Neural cell (in vitro differentiated cells): ENCODE data around the gene SMIM43. TPM values are rescaled to one million over a fixed set of nuclear protein-coding genes. Genes with fewer than 3 reads are reported as not detected.

Experiments used
- H2AFZ ChIP-seq: fragments of 200-600, 300-800 bp; sonication (generic), shearing (Covaris generic); 2 replicates; pipeline ENCODE4 v1.6.0; 2014; ENCODE audit warnings: low read depth, mild to moderate bottlenecking, antibody characterized with exemption, low read length, moderate library complexity
- H3F3A ChIP-seq: fragments of 200-600 bp; shearing (Covaris generic); 2 replicates; pipeline ENCODE4 v1.6.1; 2016; ENCODE audit warnings: mild to moderate bottlenecking, moderate library complexity, mixed read lengths, antibody characterized with exemption, low read length; ENCODE audit not compliant: insufficient read depth, poor library complexity, severe bottlenecking
- H3K27ac ChIP-seq: fragments of 200-600, 300-800 bp; sonication (generic), shearing (Covaris generic); 2 replicates; pipeline ENCODE4 v1.5.1; 2014; ENCODE audit warnings: mild to moderate bottlenecking, low read length, moderate library complexity
- H3K27me3 ChIP-seq: fragments of 300-800, 200-600 bp; sonication (generic), shearing (Covaris generic); 2 replicates; pipeline ENCODE4 v1.6.0; 2014; ENCODE audit warnings: mild to moderate bottlenecking, low read depth, low read length, moderate library complexity; ENCODE audit not compliant: insufficient read depth
- H3K36me3 ChIP-seq: fragments of 300-800, 200-600 bp; sonication (generic), shearing (Covaris generic); 2 replicates; pipeline ENCODE4 v1.5.1; 2014; ENCODE audit warnings: mild to moderate bottlenecking, antibody characterized with exemption, low read length, moderate library complexity; ENCODE audit not compliant: insufficient read depth
- H3K4me2 ChIP-seq: fragments of 300-800, 200-600 bp; sonication (generic), shearing (Covaris generic); 2 replicates; pipeline ENCODE4 v1.6.0; 2014; ENCODE audit warnings: mild to moderate bottlenecking, low read length
- H3K4me3 ChIP-seq: fragments of 300-800, 200-600 bp; sonication (generic), shearing (Covaris generic); 2 replicates; pipeline ENCODE4 v1.5.1; 2014; ENCODE audit warnings: mild to moderate bottlenecking, low read length, moderate library complexity
- H3K79me2 ChIP-seq: fragments of 200-600 bp; shearing (Covaris generic); replicated peaks from 2 replicates; pipeline ENCODE4 v1.6.0; 2014; ENCODE audit warnings: mild to moderate bottlenecking, low read length, moderate library complexity; ENCODE audit not compliant: insufficient read depth
- H3K9ac ChIP-seq: fragments of 300-800, 200-600 bp; sonication (generic), shearing (Covaris generic); 2 replicates; pipeline ENCODE4 v1.6.1; 2016; ENCODE audit warnings: mild to moderate bottlenecking, low read length, mixed read lengths
- H3K9me2 ChIP-seq: fragments of 200-600 bp; shearing (Covaris generic); 2 replicates; pipeline ENCODE4 v1.6.1; 2016; ENCODE audit warnings: mild to moderate bottlenecking, low read length, mixed read lengths; ENCODE audit not compliant: insufficient read depth
- H3K9me3 ChIP-seq: fragments of 200-600, 300-800 bp; sonication (generic), shearing (Covaris generic); 2 replicates; pipeline ENCODE4 v1.6.1; 2016; ENCODE audit warnings: mild to moderate bottlenecking, mixed run types, low read length, moderate library complexity, mixed read lengths
- H4K20me1 ChIP-seq: fragments of 200-600 bp; shearing (Covaris generic); 2 replicates; pipeline ENCODE4 v1.6.1; 2016; ENCODE audit warnings: mild to moderate bottlenecking, mixed run types; ENCODE audit not compliant: insufficient read depth
- EP300 ChIP-seq: fragments of 450-650 bp; conservative IDR thresholded peaks from 2 replicates; pipeline ENCODE4 v1.6.1; 2014; ENCODE audit warnings: antibody characterized with exemption, mild to moderate bottlenecking, moderate library complexity; ENCODE audit not compliant: poor library complexity, severe bottlenecking
- EZH2 ChIP-seq: fragments of 200-600, 300-800 bp; shearing (Covaris generic), sonication (generic); IDR thresholded peaks from 2 replicates; pipeline ENCODE4 v1.6.1; 2014; ENCODE audit warnings: antibody characterized with exemption, low read length, borderline replicate concordance, mild to moderate bottlenecking; ENCODE audit not compliant: insufficient read depth, poor library complexity, severe bottlenecking
- MXI1 ChIP-seq: fragments of 450-650 bp; conservative IDR thresholded peaks from 2 replicates; pipeline ENCODE4 v1.6.1; 2014; ENCODE audit warnings: antibody characterized with exemption, mild to moderate bottlenecking; ENCODE audit not compliant: poor library complexity, severe bottlenecking
- POLR2AphosphoS5 ChIP-seq: IDR thresholded peaks from 2 replicates; pipeline ENCODE4 v1.6.1; 2012
- RAD21 ChIP-seq: fragments of 450-650 bp; conservative IDR thresholded peaks from 2 replicates; pipeline ENCODE4 v1.6.1; 2014; ENCODE audit warnings: antibody characterized with exemption, mild to moderate bottlenecking, moderate library complexity
- SMC3 ChIP-seq: fragments of 450-650 bp; conservative IDR thresholded peaks from 2 replicates; pipeline ENCODE4 v1.6.1; 2014; ENCODE audit warnings: antibody characterized with exemption, mild to moderate bottlenecking, moderate library complexity; ENCODE audit not compliant: poor library complexity
- TAF1 ChIP-seq: IDR thresholded peaks from 2 replicates; pipeline ENCODE4 v1.6.1; 2012; ENCODE audit warnings: low read depth
- polyA plus RNA-seq: library from polyadenylated mRNA; depleted of rRNA; stranded (reverse); fragments of >200 nt; gene quantifications from 2 replicates; pipeline ENCODE4 v1.2.3, GENCODE V29; 2014
- TF ChIP-seq, protein P1 (sequence below): IDR thresholded peaks from 2 replicates; pipeline ENCODE4 v1.6.1; 2012; ENCODE audit warnings: borderline replicate concordance
- TF ChIP-seq, protein P2 (sequence below): fragments of 450-650 bp; IDR thresholded peaks from 2 replicates; pipeline ENCODE4 v1.5.1; 2014; ENCODE audit warnings: antibody characterized with exemption, mild to moderate bottlenecking, moderate library complexity; ENCODE audit not compliant: poor library complexity, severe bottlenecking

Gene SMIM43
- polyA plus RNA-seq, 1 donor from 2014 or later: 0.17 TPM

GRCh38 chr4:121786221-121786620, 21.3 kb upstream of the SMIM43 start:
- no peak overlapping the region for H3K4me3 ChIP-seq

GRCh38 chr4:121785479-121785878, 20.5 kb upstream of the SMIM43 start:
- Histone ChIP-seq H3K79me2 (no peaks in the 10 kb centered on the region), H3F3A (no peaks in the 10 kb centered on the region), H3K9ac (no peak overlapping the region), H3K36me3 (no peaks in the 10 kb centered on the region), H3K27ac (no peak overlapping the region), H2AFZ (no peak overlapping the region), H4K20me1 (no peaks in the 10 kb centered on the region), H3K4me3 (no peak overlapping the region), H3K4me2 (no peak overlapping the region), H3K27me3 (no peaks in the 10 kb centered on the region), H3K9me2 (no peaks in the 10 kb centered on the region), H3K9me3 (no peaks in the 10 kb centered on the region)
- no peak for TF ChIP-seq MXI1
- no peak for TF ChIP-seq TAF1
- TF ChIP-seq, protein P1, sequence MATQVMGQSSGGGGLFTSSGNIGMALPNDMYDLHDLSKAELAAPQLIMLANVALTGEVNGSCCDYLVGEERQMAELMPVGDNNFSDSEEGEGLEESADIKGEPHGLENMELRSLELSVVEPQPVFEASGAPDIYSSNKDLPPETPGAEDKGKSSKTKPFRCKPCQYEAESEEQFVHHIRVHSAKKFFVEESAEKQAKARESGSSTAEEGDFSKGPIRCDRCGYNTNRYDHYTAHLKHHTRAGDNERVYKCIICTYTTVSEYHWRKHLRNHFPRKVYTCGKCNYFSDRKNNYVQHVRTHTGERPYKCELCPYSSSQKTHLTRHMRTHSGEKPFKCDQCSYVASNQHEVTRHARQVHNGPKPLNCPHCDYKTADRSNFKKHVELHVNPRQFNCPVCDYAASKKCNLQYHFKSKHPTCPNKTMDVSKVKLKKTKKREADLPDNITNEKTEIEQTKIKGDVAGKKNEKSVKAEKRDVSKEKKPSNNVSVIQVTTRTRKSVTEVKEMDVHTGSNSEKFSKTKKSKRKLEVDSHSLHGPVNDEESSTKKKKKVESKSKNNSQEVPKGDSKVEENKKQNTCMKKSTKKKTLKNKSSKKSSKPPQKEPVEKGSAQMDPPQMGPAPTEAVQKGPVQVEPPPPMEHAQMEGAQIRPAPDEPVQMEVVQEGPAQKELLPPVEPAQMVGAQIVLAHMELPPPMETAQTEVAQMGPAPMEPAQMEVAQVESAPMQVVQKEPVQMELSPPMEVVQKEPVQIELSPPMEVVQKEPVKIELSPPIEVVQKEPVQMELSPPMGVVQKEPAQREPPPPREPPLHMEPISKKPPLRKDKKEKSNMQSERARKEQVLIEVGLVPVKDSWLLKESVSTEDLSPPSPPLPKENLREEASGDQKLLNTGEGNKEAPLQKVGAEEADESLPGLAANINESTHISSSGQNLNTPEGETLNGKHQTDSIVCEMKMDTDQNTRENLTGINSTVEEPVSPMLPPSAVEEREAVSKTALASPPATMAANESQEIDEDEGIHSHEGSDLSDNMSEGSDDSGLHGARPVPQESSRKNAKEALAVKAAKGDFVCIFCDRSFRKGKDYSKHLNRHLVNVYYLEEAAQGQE: no peak
- no peak for TF ChIP-seq EP300
- TF ChIP-seq, protein P2, sequence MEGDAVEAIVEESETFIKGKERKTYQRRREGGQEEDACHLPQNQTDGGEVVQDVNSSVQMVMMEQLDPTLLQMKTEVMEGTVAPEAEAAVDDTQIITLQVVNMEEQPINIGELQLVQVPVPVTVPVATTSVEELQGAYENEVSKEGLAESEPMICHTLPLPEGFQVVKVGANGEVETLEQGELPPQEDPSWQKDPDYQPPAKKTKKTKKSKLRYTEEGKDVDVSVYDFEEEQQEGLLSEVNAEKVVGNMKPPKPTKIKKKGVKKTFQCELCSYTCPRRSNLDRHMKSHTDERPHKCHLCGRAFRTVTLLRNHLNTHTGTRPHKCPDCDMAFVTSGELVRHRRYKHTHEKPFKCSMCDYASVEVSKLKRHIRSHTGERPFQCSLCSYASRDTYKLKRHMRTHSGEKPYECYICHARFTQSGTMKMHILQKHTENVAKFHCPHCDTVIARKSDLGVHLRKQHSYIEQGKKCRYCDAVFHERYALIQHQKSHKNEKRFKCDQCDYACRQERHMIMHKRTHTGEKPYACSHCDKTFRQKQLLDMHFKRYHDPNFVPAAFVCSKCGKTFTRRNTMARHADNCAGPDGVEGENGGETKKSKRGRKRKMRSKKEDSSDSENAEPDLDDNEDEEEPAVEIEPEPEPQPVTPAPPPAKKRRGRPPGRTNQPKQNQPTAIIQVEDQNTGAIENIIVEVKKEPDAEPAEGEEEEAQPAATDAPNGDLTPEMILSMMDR: no peak

More at GRCh38 chr4:121786221-121786620, 21.3 kb upstream of the SMIM43 start:
- H3K9me2 ChIP-seq: no peaks in the 10 kb centered on the region
- H3K27ac ChIP-seq: no peak overlapping the region
- TF ChIP-seq, protein P2: no peak
- TF ChIP-seq MXI1 (no peak), RAD21 (no peak), EZH2 (no peak), TAF1 (no peak), POLR2AphosphoS5 (no peak), SMC3 (no peak), EP300 (no peak)
- TF ChIP-seq, protein P1: no peak
- H3K36me3 ChIP-seq: no peaks in the 10 kb centered on the region
- H3K9me3 ChIP-seq: no peaks in the 10 kb centered on the region
- no peaks in the 10 kb centered on the region for H3K27me3 ChIP-seq
- H3K9ac ChIP-seq: no peak overlapping the region
- H2AFZ ChIP-seq: no peak overlapping the region
- no peak overlapping the region for H3K4me2 ChIP-seq
- no peaks in the 10 kb centered on the region for H4K20me1 ChIP-seq
- no peaks in the 10 kb centered on the region for H3F3A ChIP-seq
- no peaks in the 10 kb centered on the region for H3K79me2 ChIP-seq
